Uterus (tissue), 2 donors: ENCODE data around the gene ZSWIM3.

Experiments
- CTCF ChIP-seq, 4 experiments: fragments of 200-600 bp in 2 of 4; fragments of 450-650 bp in 2 of 4; sonication (generic) in 2 of 4; IDR thresholded peaks; one replicate each; pipeline ENCODE4 v1.5.1; 2016 to 2019; ENCODE audit warnings: antibody characterized with exemption in 4 of 4, mild to moderate bottlenecking in 2 of 4, moderate library complexity in 1 of 4
- POLR2A ChIP-seq, 2 donors: fragments of 450-650 bp; IDR thresholded peaks; one replicate each; pipeline ENCODE4 v1.6.1; 2016; ENCODE audit warnings: antibody characterized with exemption in 2 of 2, mild to moderate bottlenecking in 1 of 2, moderate library complexity in 1 of 2

GRCh38 chr20:45852326-45852725 is 5.1 kb upstream of the ZSWIM3 start:
- TF ChIP-seq POLR2A (IDR thresholded peaks at IDR 0.05) = no peak
- no peak for TF ChIP-seq CTCF (IDR thresholded peaks at IDR 0.05)
